AG09309 (cell line): ENCODE data around the gene ZSWIM8.

Experiments
- DNase-seq: peaks from one replicate; pipeline ENCODE4 v3.0.0-alpha.2; 2010; ENCODE audit warnings: low read depth
- H3K4me3 ChIP-seq: 2 replicates; pipeline ENCODE4 v1.5.1; 2011; ENCODE audit warnings: mild to moderate bottlenecking, low read depth, low read length, moderate library complexity; ENCODE audit not compliant: control insufficient read depth
- TF ChIP-seq, protein P1 (sequence below): IDR thresholded peaks from 2 replicates; pipeline ENCODE4 v1.5.1; 2011; ENCODE audit warnings: mild to moderate bottlenecking, low read depth, low read length, inconsistent platforms; ENCODE audit not compliant: insufficient read depth, control insufficient read depth; ENCODE audit errors: missing control alignments

The ZSWIM8 gene

DNA sequence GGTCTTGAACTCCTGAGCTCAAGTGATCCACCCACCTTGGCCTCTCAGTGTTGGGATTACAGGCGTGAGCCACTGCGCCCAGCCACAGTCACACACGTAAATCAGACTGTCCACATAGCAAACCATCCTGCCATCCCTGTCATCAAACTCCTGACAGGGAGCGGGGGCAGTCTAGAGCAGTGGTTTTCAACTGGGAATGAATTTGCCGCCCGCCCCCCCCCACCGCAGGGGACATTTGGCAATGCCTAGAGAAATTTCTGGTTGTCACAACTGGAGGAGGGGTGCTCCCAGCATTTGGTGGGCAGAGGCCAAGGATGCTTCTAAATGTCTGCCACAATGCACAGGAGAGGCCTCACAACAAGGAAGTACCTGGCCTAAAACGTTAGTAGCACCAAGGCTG, 64.8 kb downstream of the ZSWIM8 start:
- H3K4me3 ChIP-seq: no peak overlapping the region
- DNase-seq: no peak
- TF ChIP-seq, protein P1, sequence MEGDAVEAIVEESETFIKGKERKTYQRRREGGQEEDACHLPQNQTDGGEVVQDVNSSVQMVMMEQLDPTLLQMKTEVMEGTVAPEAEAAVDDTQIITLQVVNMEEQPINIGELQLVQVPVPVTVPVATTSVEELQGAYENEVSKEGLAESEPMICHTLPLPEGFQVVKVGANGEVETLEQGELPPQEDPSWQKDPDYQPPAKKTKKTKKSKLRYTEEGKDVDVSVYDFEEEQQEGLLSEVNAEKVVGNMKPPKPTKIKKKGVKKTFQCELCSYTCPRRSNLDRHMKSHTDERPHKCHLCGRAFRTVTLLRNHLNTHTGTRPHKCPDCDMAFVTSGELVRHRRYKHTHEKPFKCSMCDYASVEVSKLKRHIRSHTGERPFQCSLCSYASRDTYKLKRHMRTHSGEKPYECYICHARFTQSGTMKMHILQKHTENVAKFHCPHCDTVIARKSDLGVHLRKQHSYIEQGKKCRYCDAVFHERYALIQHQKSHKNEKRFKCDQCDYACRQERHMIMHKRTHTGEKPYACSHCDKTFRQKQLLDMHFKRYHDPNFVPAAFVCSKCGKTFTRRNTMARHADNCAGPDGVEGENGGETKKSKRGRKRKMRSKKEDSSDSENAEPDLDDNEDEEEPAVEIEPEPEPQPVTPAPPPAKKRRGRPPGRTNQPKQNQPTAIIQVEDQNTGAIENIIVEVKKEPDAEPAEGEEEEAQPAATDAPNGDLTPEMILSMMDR: no peak

DNA sequence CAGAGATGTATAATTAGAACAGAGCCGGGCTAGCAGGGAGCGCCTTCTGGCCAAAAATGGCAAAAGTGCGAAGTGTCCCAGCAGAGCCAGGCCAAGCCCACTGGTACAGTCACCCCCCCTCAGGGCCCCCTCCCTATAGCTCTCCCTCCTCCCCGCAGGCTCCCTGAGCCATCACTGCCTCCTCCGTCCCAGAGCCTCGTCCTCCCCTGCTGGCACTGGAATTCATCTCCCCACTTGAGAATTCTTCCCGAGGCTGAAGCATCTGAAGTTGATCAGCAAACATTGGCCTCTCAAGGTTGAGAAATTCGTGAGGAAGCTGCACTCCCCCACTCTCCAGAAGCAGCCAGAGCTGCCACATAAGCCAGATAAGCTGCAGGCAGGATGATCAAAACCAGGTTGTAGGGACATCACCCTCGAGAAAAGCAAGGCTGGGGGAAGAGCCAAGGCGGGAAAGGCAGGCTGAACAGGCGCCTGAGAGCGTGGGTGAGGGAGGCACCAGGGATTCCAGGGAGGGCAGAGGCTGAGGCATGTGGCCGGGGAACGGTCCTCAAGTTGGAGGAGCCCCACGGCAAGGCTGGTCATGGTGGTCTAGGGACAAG, 65.6 kb downstream of the ZSWIM8 start:
- TF ChIP-seq, protein P1: no peak
- H3K4me3 ChIP-seq: no peak overlapping the region
- DNase-seq: peak; percentile 97
